Cardiac muscle cell (in vitro differentiated cells and primary cell): Measurements from ENCODE around the gene FAM200A. TPM values are rescaled to one million over a fixed set of nuclear protein-coding genes. Genes with fewer than 3 reads are reported as not detected.

ENCODE experiments used
- DNase-seq, 2 donors: peaks; one replicate each; pipeline versions ENCODE4 v3.0.0 to v3.0.0-alpha.2; 2010 to 2017; ENCODE audit warnings: low read depth in 1 of 2, low spot score in 1 of 2
- H3K27ac ChIP-seq: fragments of 200-600 bp; sonication (generic); 2 replicates; pipeline ENCODE4 v1.5.1; 2016
- H3K27me3 ChIP-seq: fragments of 200-600 bp; sonication (generic); 2 replicates; pipeline ENCODE4 v1.6.0; 2016; ENCODE audit warnings: control low read depth
- H3K36me3 ChIP-seq: fragments of 200-600 bp; sonication (generic); 2 replicates; pipeline ENCODE4 v1.5.1; 2016; ENCODE audit warnings: control low read depth
- H3K4me1 ChIP-seq: fragments of 200-600 bp; sonication (generic); 2 replicates; pipeline ENCODE4 v1.8.1; 2017; ENCODE audit warnings: low read depth, mild to moderate bottlenecking, mixed run types
- H3K4me3 ChIP-seq: fragments of 200-600 bp; sonication (generic); 2 replicates; pipeline ENCODE4 v1.5.1; 2016; ENCODE audit warnings: mild to moderate bottlenecking
- H3K9me3 ChIP-seq: fragments of 200-600 bp; sonication (generic); 2 replicates; pipeline ENCODE4 v1.5.1; 2017; ENCODE audit warnings: low read depth, mild to moderate bottlenecking, control low read depth
- CTCF ChIP-seq: IDR thresholded peaks from 2 replicates; pipeline ENCODE4 v1.5.1; 2012; ENCODE audit warnings: low read depth, mild to moderate bottlenecking, low read length
- polyA plus RNA-seq: library from polyadenylated mRNA; unstranded; fragments of >200 nt; fragmentation: Nextera tagmentation; extraction: Ambion mirVana; gene quantifications from 2 replicates; pipeline ENCODE4 v1.2.1, GENCODE V29; 2016
- total RNA-seq: library from RNA; depleted of rRNA; stranded (reverse); fragments of >200 nt; gene quantifications from 2 replicates; pipeline ENCODE4 v1.2.3, GENCODE V29; 2016

Gene FAM200A
- 6.1 and 8.0 TPM in 2 replicates for total RNA-seq
- 11.1 and 11.9 TPM in 2 replicates for polyA plus RNA-seq

- DNase-seq = peak; percentile 92 to 95
- H3K27ac ChIP-seq = peak within 1 kb of the TSS; percentile 83
- H3K36me3 ChIP-seq = peaks cover 9% of the 10 kb centered on the region
- peaks cover 8% of the 10 kb centered on the region for H3K4me1 ChIP-seq
- H3K4me3 ChIP-seq = peak within 1 kb of the TSS; percentile 94
- TF ChIP-seq CTCF = no peak
- no peaks in the 10 kb centered on the region for H3K9me3 ChIP-seq
- H3K27me3 ChIP-seq = no peaks in the 10 kb centered on the region
These were observed at the start of gene FAM200A for GRCh38 chr7:99551767-99552463. Gene FAM200A (minus strand): TSS chr7:99552114. CDS start chr7:99548407, 3,707 bp downstream.

- no peaks in the 10 kb centered on the region for H3K27me3 ChIP-seq
These were observed 47.9 kb upstream of the FAM200A start for GRCh38 chr7:99599836-99600235.

GRCh38 chr7:99597762-99598501, 46.0 kb upstream of the FAM200A start, which contains the start of gene TMEM225B:
Gene TMEM225B (plus strand): TSS chr7:99598267. CDS start chr7:99604389, 6,122 bp downstream.
- no peak for TF ChIP-seq CTCF
- DNase-seq = no peak
- Histone ChIP-seq H3K36me3 (no peaks in the 10 kb centered on the region), H3K27me3 (no peaks in the 10 kb centered on the region), H3K4me1 (no peaks in the 10 kb centered on the region), H3K9me3 (no peaks in the 10 kb centered on the region), H3K27ac (no peak within 1 kb of the TSS), H3K4me3 (no peak within 1 kb of the TSS)

More at GRCh38 chr7:99599836-99600235, 47.9 kb upstream of the FAM200A start:
- TF ChIP-seq CTCF = no peak
- H3K27ac ChIP-seq = no peak overlapping the region
- no peaks in the 10 kb centered on the region for H3K9me3 ChIP-seq
- no peaks in the 10 kb centered on the region for H3K36me3 ChIP-seq
- H3K4me3 ChIP-seq = no peak overlapping the region
- H3K4me1 ChIP-seq = no peaks in the 10 kb centered on the region
- DNase-seq = no peak

GRCh38 chr7:99596408-99596955, 44.6 kb upstream of the FAM200A start:
- Histone ChIP-seq H3K9me3 (no peaks in the 10 kb centered on the region), H3K4me3 (no peak overlapping the region), H3K27ac (no peak overlapping the region), H3K36me3 (no peaks in the 10 kb centered on the region), H3K4me1 (no peaks in the 10 kb centered on the region), H3K27me3 (no peaks in the 10 kb centered on the region)
- no peak for DNase-seq
- no peak for TF ChIP-seq CTCF

GRCh38 chr7:99594948-99595745, 43.2 kb upstream of the FAM200A start:
- H3K27me3 ChIP-seq = no peaks in the 10 kb centered on the region
- H3K36me3 ChIP-seq = no peaks in the 10 kb centered on the region
- no peak overlapping the region for H3K4me3 ChIP-seq
- H3K9me3 ChIP-seq = peaks cover 3% of the 10 kb centered on the region
- TF ChIP-seq CTCF = no peak
- no peak for DNase-seq
- no peak overlapping the region for H3K27ac ChIP-seq
- no peaks in the 10 kb centered on the region for H3K4me1 ChIP-seq
